PC-3 (cell line): ENCODE measurements around the gene USF1. TPM values are rescaled to one million over a fixed set of nuclear protein-coding genes. Genes with fewer than 3 reads are reported as not detected.

ENCODE experiments used
- ATAC-seq: fragments of 200-7000 bp; cut with Tn5 transposase; 2 replicates; pipeline ENCODE4 v1.9.1; 2020; ENCODE audit warnings: mild to moderate bottlenecking, moderate library complexity
- BruUV-seq: library from RNA; stranded (reverse); fragments of 400-500 nt; replicated peaks from 2 replicates; lab custom pipeline; 2021; lab: Mats Ljungman, UMichigan
- CTCF ChIA-PET: fragments of 300-600 bp; sonication (Branson Sonifier 250); formaldehyde crosslinking; loops from one replicate; lab custom pipeline; 2022; ENCODE audit warnings: antibody characterized with exemption; lab: Charles Lee
- POLR2A ChIA-PET: fragments of 300-600 bp; sonication (Branson Sonifier 250); formaldehyde crosslinking; loops from one replicate; lab custom pipeline; 2022; ENCODE audit warnings: antibody characterized with exemption; ENCODE audit not compliant: unreplicated experiment; lab: Charles Lee
- DNase-seq: peaks from one replicate; pipeline ENCODE4 v3.0.0-alpha.2; 2015
- H2AFZ ChIP-seq: fragments of 300-600 bp; sonication (generic); 2 replicates; pipeline ENCODE4 v1.6.0; 2016; ENCODE audit warnings: antibody characterized with exemption, low read length
- H3F3A ChIP-seq: fragments of 300-600 bp; sonication (generic); one replicate; pipeline ENCODE4 v1.6.0; 2017; ENCODE audit warnings: antibody characterized with exemption, low read length, control low read depth, mild to moderate bottlenecking; ENCODE audit not compliant: unreplicated experiment
- H3K27ac ChIP-seq: fragments of 300-600 bp; sonication (generic); 2 replicates; pipeline ENCODE4 v1.5.1; 2016; ENCODE audit warnings: mild to moderate bottlenecking, low read length
- H3K27me3 ChIP-seq: fragments of 300-600 bp; sonication (generic); 2 replicates; pipeline ENCODE4 v1.6.1; 2016; ENCODE audit warnings: low read length, mixed read lengths
- H3K36me3 ChIP-seq: fragments of 300-600 bp; sonication (generic); 2 replicates; pipeline ENCODE4 v1.6.1; 2016; ENCODE audit warnings: low read depth, mixed run types, low read length, mixed read lengths
- H3K4me1 ChIP-seq: fragments of 300-600 bp; sonication (generic); 2 replicates; pipeline ENCODE4 v1.5.1; 2016; ENCODE audit warnings: low read length; ENCODE audit not compliant: insufficient read depth
- H3K4me2 ChIP-seq: fragments of 300-600 bp; sonication (generic); 2 replicates; pipeline ENCODE4 v1.6.0; 2016; ENCODE audit warnings: low read length
- H3K4me3 ChIP-seq: fragments of 300-600 bp; sonication (generic); 2 replicates; pipeline ENCODE4 v1.5.1; 2016; ENCODE audit warnings: mild to moderate bottlenecking, low read length, mixed read lengths
- H3K79me2 ChIP-seq: fragments of 300-600 bp; sonication (generic); 2 replicates; pipeline ENCODE4 v1.6.1; 2017; ENCODE audit warnings: low read length, mixed read lengths
- H3K9ac ChIP-seq: fragments of 300-600 bp; sonication (generic); 2 replicates; pipeline ENCODE4 v1.6.0; 2016; ENCODE audit warnings: mild to moderate bottlenecking, low read length
- H3K9me2 ChIP-seq: fragments of 300-600 bp; sonication (generic); replicated peaks from 2 replicates; pipeline ENCODE4 v1.6.1; 2016; ENCODE audit warnings: mixed run types, low read length, mixed read lengths
- H3K9me3 ChIP-seq: fragments of 300-600 bp; sonication (generic); 2 replicates; pipeline ENCODE4 v1.6.1; 2016; ENCODE audit warnings: low read length, mixed read lengths
- H4K20me1 ChIP-seq: fragments of 300-600 bp; sonication (generic); 2 replicates; pipeline ENCODE4 v1.6.1; 2016; ENCODE audit warnings: low read length, mixed read lengths
- EZH2 ChIP-seq: fragments of 300-600 bp; sonication (generic); IDR thresholded peaks from one replicate; pipeline ENCODE4 v1.6.1; 2017; ENCODE audit warnings: antibody characterized with exemption, mild to moderate bottlenecking, low read length; ENCODE audit not compliant: unreplicated experiment
- EZH2phosphoT487 ChIP-seq: fragments of 300-600 bp; sonication (generic); IDR thresholded peaks from 2 replicates; pipeline ENCODE4 v1.6.1; 2018; ENCODE audit warnings: mild to moderate bottlenecking, antibody characterized with exemption, low read length, borderline replicate concordance
- intact Hi-C: fragments of 100-400 bp; cut with micrococcal nuclease; formaldehyde crosslinking; loops from 2 replicates; pipeline ENCODE4 v1.9.0; 2023
- total RNA-seq: library from RNA; depleted of rRNA; stranded (reverse); fragments of >200 nt; gene quantifications from 2 replicates; pipeline ENCODE4 v1.2.3, GENCODE V29; 2014
- TF ChIP-seq, protein P1 (sequence below): fragments of 300-600 bp; sonication (generic); conservative IDR thresholded peaks from 2 replicates; pipeline ENCODE4 v1.5.1; 2017; ENCODE audit warnings: antibody characterized with exemption, low read depth, mild to moderate bottlenecking, low read length

Gene USF1
- total RNA-seq, 1 experiment from 2014 or later: 113 TPM

DNA sequence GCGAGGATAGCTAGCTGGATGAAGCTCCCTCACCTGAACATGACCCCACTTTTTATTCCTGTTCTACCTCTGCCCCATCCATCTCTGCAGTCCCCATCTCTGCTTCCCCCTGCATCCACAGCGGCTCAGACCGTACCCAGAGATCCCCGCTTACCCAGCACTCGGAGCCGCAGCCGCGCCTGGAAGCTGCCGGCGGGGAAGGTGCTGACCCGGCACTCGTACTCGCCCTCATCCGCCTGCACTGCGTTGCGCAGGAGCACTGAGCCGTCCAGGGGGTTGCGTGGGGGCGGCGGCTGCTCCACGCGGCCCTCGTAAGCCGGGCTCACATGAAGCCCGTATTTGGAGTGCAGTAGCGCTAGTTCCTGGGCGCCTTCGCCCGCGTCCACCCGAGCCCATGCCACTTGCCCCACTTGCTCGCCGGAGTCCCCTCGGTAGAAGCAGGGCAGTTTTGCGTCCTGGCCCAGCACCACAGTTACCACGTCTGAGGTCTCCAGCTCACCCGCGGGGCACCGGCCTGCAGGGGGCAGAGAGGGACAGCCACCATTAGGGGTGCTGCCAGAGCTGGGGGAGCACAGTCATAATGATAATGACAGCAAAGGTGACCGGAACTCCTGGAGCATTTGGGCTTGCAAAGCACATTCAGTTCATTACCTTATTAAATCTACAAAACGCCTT, 33.8 kb upstream of the USF1 start:
- Histone ChIP-seq H3K9me2 (no peaks in the 10 kb centered on the region), H3K27me3 (no peaks in the 10 kb centered on the region), H3K36me3 (no peaks in the 10 kb centered on the region), H3K4me2 (no peak overlapping the region), H3K9me3 (no peaks in the 10 kb centered on the region), H3K4me1 (peaks cover 39% of the 10 kb centered on the region), H4K20me1 (no peaks in the 10 kb centered on the region), H3K79me2 (no peaks in the 10 kb centered on the region), H3K4me3 (no peak overlapping the region), H3K27ac (no peak overlapping the region), H3K9ac (no peak overlapping the region), H3F3A (no peaks in the 10 kb centered on the region), H2AFZ (no peak overlapping the region)
- ChIA-PET POLR2A (no interaction called here), CTCF (interaction anchor here (0.5 kb wide), 1 partner anchor 310 kb away, joined by 3 read pairs; no protein-coding TSS in a partner anchor)
- intact Hi-C loops: no loop called here
- BruUV-seq: no TSS peak
- TF ChIP-seq EZH2: no peak
- no peak for TF ChIP-seq EZH2phosphoT487
- TF ChIP-seq, protein P1, sequence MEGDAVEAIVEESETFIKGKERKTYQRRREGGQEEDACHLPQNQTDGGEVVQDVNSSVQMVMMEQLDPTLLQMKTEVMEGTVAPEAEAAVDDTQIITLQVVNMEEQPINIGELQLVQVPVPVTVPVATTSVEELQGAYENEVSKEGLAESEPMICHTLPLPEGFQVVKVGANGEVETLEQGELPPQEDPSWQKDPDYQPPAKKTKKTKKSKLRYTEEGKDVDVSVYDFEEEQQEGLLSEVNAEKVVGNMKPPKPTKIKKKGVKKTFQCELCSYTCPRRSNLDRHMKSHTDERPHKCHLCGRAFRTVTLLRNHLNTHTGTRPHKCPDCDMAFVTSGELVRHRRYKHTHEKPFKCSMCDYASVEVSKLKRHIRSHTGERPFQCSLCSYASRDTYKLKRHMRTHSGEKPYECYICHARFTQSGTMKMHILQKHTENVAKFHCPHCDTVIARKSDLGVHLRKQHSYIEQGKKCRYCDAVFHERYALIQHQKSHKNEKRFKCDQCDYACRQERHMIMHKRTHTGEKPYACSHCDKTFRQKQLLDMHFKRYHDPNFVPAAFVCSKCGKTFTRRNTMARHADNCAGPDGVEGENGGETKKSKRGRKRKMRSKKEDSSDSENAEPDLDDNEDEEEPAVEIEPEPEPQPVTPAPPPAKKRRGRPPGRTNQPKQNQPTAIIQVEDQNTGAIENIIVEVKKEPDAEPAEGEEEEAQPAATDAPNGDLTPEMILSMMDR: no peak
- ATAC-seq (no peak), DNase-seq (no peak)

DNA sequence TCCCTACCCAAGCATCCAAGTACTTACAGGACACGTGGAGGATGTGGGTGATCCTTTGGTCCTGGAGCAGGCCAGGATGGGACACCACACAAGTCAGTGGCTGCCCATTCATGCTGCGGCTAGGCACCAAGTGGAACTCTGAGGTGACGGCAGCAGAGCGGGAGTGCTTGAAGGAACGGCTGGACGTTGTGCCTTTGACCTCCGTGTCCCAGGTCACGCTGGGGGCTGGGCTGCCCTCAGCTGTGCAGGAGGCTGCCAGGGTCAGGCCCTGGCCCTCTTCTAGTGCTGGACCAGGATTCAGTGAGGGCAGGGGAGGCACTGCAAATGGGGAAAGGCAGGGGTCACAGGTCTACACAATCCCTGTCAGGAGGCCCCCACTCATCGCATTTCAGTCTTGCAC, 31.6 kb upstream of the USF1 start:
- ChIA-PET POLR2A (no interaction called here), CTCF (no interaction called here)
- Histone ChIP-seq H3K27ac (no peak overlapping the region), H3K27me3 (no peaks in the 10 kb centered on the region), H3K4me2 (no peak overlapping the region), H3K9me3 (no peaks in the 10 kb centered on the region), H3K79me2 (no peaks in the 10 kb centered on the region), H3K4me3 (no peak overlapping the region), H3K9ac (no peak overlapping the region), H3K4me1 (peaks cover 19% of the 10 kb centered on the region), H3K9me2 (no peaks in the 10 kb centered on the region), H2AFZ (no peak overlapping the region), H4K20me1 (no peaks in the 10 kb centered on the region), H3F3A (no peaks in the 10 kb centered on the region), H3K36me3 (no peaks in the 10 kb centered on the region)
- intact Hi-C loops: no loop called here
- DNase-seq (no peak), ATAC-seq (no peak)
- BruUV-seq: no TSS peak
- no peak for TF ChIP-seq EZH2
- TF ChIP-seq, protein P1: no peak
- TF ChIP-seq EZH2phosphoT487: no peak

DNA sequence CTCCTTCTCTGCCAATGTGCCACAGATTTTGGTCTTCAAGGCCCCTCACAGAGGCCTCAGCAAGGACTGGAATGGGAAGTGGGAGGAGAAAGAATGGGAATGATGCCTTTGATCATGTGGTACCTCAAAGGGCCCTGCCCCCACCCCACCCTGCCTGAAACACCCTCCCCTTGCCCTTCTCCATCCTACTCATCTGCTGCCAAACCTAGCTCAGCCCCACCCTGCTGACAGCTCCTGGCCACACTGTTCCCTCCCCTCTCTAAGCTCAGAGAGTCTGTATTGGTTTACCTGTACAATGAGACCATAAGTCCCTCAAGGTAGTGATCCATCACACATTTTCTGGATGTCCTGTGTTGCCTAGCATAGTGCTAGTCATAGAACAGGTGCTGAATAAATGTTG, 30.6 kb upstream of the USF1 start:
- no peak overlapping the region for H3K9ac ChIP-seq
- H3K9me3 ChIP-seq: no peaks in the 10 kb centered on the region
- no peaks in the 10 kb centered on the region for H3K36me3 ChIP-seq
- H3K27me3 ChIP-seq: no peaks in the 10 kb centered on the region
- H2AFZ ChIP-seq: no peak overlapping the region
- H3K27ac ChIP-seq: no peak overlapping the region
- POLR2A ChIA-PET: no interaction called here
- no peak for ATAC-seq
- TF ChIP-seq, protein P1: no peak
- no peak for TF ChIP-seq EZH2
- TF ChIP-seq EZH2phosphoT487: no peak
- CTCF ChIA-PET: no interaction called here
- intact Hi-C loops: no loop called here
- no peaks in the 10 kb centered on the region for H3F3A ChIP-seq
- H3K9me2 ChIP-seq: no peaks in the 10 kb centered on the region
- no peaks in the 10 kb centered on the region for H4K20me1 ChIP-seq
- BruUV-seq: no TSS peak
- no peaks in the 10 kb centered on the region for H3K79me2 ChIP-seq
- H3K4me2 ChIP-seq: no peak overlapping the region
- no peak for DNase-seq
- peaks cover 9% of the 10 kb centered on the region for H3K4me1 ChIP-seq
- no peak overlapping the region for H3K4me3 ChIP-seq
